ENCODE results near the gene ZWILCH. TPM values are rescaled to one million over a fixed set of nuclear protein-coding genes. Genes with fewer than 3 reads are reported as not detected.

ZWILCH gene
- total RNA-seq, 1 experiment from 2014 or later: 21.6 TPM

DNA sequence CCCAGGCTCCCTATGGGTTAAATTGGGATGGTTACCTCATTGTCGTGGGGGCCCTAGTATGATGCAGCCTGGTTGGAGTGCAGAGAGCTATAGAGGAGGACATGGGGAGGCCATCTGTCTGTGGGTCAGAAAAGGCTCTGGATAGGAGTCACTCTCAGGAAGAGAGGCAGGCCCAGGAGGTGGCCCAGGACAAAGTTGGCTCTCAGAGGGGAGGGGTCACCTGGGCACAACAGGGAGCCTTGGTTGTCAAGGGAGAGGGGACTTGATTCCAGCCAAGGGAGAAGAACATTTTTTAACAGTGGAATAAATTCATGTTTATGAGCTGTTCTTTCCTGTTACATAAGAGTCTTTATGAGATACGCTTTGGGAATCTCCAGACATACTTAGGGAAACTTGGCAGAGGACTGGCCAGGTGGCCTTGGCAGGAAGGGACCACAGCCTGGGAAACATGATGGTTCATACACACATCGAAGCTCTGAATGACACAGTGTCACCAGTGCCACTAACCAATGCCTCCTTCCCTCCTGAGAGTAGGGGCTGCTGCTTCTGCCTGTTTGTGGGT, 88.2 kb downstream of the ZWILCH start:
- no peak for DNase-seq
- POLR2A ChIA-PET: no interaction called here
- Histone ChIP-seq H3K27me3 (replicated peaks; ENCODE audit: control insufficient read depth, insufficient read depth, low read length) (no peaks in the 10 kb centered on the region), H3K4me1 (peaks cover 40% of the 10 kb centered on the region), H3K9me3 (no peaks in the 10 kb centered on the region), H3K4me3 (ENCODE audit: low read depth, low read length) (no peak overlapping the region), H3K36me3 (ENCODE audit: control insufficient read depth, insufficient read depth, low read length) (no peaks in the 10 kb centered on the region)
- H3K4me3 Mint-ChIP-seq (ENCODE audit: unreplicated experiment): no peak overlapping the region
- H3K36me3 Mint-ChIP-seq (ENCODE audit: insufficient read depth, unreplicated experiment): no peaks in the 10 kb centered on the region
- H3K27ac Mint-ChIP-seq (ENCODE audit: unreplicated experiment): peak overlapping the region; percentile 50
- CTCF ChIA-PET: interaction anchor here (0.7 to 0.8 kb wide), 2 partner anchors 96 to 202 kb away, joined by 3 read pairs; partner anchors contain the start of gene SNAPC5
- no peaks in the 10 kb centered on the region for H3K27me3 Mint-ChIP-seq (ENCODE audit: insufficient read depth, unreplicated experiment)
- no peaks in the 10 kb centered on the region for H3K9me3 Mint-ChIP-seq (ENCODE audit: unreplicated experiment)
- peaks cover 20% of the 10 kb centered on the region for H3K4me1 Mint-ChIP-seq (ENCODE audit: low read depth, unreplicated experiment)
- intact Hi-C loops (cut with micrococcal nuclease; ENCODE audit: unreplicated experiment): loop anchor here (5.0 kb wide), 1 partner anchor 96 kb away; the partner anchor contains the start of gene SNAPC5
- TF ChIP-seq, protein P1, sequence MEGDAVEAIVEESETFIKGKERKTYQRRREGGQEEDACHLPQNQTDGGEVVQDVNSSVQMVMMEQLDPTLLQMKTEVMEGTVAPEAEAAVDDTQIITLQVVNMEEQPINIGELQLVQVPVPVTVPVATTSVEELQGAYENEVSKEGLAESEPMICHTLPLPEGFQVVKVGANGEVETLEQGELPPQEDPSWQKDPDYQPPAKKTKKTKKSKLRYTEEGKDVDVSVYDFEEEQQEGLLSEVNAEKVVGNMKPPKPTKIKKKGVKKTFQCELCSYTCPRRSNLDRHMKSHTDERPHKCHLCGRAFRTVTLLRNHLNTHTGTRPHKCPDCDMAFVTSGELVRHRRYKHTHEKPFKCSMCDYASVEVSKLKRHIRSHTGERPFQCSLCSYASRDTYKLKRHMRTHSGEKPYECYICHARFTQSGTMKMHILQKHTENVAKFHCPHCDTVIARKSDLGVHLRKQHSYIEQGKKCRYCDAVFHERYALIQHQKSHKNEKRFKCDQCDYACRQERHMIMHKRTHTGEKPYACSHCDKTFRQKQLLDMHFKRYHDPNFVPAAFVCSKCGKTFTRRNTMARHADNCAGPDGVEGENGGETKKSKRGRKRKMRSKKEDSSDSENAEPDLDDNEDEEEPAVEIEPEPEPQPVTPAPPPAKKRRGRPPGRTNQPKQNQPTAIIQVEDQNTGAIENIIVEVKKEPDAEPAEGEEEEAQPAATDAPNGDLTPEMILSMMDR (IDR thresholded peaks at IDR 0.05; ENCODE audit: insufficient read depth in 1 of 2, low read depth in 1 of 2, low read length in 1 of 2, severe bottlenecking in 1 of 2, unreplicated experiment in 1 of 2): no peak
- BruUV-seq (replicated peaks): no TSS peak

DNA sequence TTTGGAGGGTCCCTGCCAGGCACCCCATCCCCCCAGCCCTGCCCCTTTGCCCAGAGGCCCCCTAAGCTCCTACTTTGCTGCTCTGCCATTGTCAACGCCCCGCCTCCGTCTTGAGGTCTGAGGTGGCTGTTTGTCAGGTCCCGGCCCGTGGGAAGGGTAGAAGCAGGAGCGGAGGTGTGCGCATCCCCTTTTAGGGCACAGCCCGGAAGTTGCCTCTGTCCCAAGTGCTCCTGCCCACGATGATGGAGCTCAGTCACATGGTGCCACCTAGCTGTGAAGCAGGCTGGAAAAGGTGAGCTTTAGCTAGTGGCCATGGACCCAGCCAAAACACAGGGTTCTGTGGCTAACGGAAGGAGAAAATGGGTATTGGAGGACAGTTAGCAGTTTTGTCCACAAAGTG, 89.2 kb downstream of the ZWILCH start:
- Histone ChIP-seq H3K4me3 (ENCODE audit: low read depth, low read length) (no peak overlapping the region), H3K4me1 (peaks cover 40% of the 10 kb centered on the region), H3K9me3 (no peaks in the 10 kb centered on the region), H3K36me3 (ENCODE audit: control insufficient read depth, insufficient read depth, low read length) (no peaks in the 10 kb centered on the region), H3K27me3 (replicated peaks; ENCODE audit: control insufficient read depth, insufficient read depth, low read length) (no peaks in the 10 kb centered on the region)
- TF ChIP-seq, protein P1 (IDR thresholded peaks at IDR 0.05; ENCODE audit: insufficient read depth in 1 of 2, low read depth in 1 of 2, low read length in 1 of 2, severe bottlenecking in 1 of 2, unreplicated experiment in 1 of 2): no peak
- intact Hi-C loops (cut with micrococcal nuclease; ENCODE audit: unreplicated experiment): loop anchor here (5.0 kb wide), 1 partner anchor 97 kb away; the partner anchor contains the start of gene SNAPC5
- ChIA-PET POLR2A (no interaction called here), CTCF (interaction anchor here (0.6 to 0.8 kb wide), 3 partner anchors 95 to 300 kb away, joined by 3 read pairs; no protein-coding TSS in a partner anchor)
- Mint-ChIP-seq H3K36me3 (ENCODE audit: insufficient read depth, unreplicated experiment) (no peaks in the 10 kb centered on the region), H3K27me3 (ENCODE audit: insufficient read depth, unreplicated experiment) (no peaks in the 10 kb centered on the region), H3K4me1 (ENCODE audit: low read depth, unreplicated experiment) (peaks cover 20% of the 10 kb centered on the region), H3K9me3 (ENCODE audit: unreplicated experiment) (no peaks in the 10 kb centered on the region), H3K4me3 (ENCODE audit: unreplicated experiment) (no peak overlapping the region), H3K27ac (ENCODE audit: unreplicated experiment) (no peak overlapping the region)
- peak in 1 of 2 experiments; percentile 21 for DNase-seq
- BruUV-seq (replicated peaks): no TSS peak

DNA sequence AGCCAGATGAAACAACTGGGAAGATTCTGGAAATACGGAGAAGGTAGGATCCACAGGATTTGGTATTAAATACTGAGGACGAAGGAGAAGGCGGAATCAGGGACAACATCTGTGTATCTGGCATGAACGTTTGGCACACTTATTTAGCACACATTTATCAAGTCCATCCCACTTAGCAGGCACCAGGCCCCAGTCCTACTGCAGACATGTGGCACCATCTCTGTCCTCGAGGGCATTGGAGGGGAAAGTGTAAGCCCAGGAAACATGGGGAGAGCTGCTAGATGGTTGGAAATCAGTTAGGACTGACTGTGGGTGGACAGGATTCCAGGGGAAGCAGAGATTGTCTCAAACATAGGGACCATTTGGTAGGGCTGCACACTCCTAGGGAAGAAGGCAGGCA, 89.7 kb downstream of the ZWILCH start:
- TF ChIP-seq, protein P1 (IDR thresholded peaks at IDR 0.05; ENCODE audit: insufficient read depth in 1 of 2, low read depth in 1 of 2, low read length in 1 of 2, severe bottlenecking in 1 of 2, unreplicated experiment in 1 of 2): no peak
- DNase-seq: no peak
- Mint-ChIP-seq H3K4me3 (ENCODE audit: unreplicated experiment) (no peak overlapping the region), H3K4me1 (ENCODE audit: low read depth, unreplicated experiment) (peaks cover 20% of the 10 kb centered on the region), H3K9me3 (ENCODE audit: unreplicated experiment) (no peaks in the 10 kb centered on the region), H3K36me3 (ENCODE audit: insufficient read depth, unreplicated experiment) (no peaks in the 10 kb centered on the region), H3K27me3 (ENCODE audit: insufficient read depth, unreplicated experiment) (no peaks in the 10 kb centered on the region), H3K27ac (ENCODE audit: unreplicated experiment) (no peak overlapping the region)
- Histone ChIP-seq H3K9me3 (no peaks in the 10 kb centered on the region), H3K4me3 (ENCODE audit: low read depth, low read length) (no peak overlapping the region), H3K36me3 (ENCODE audit: control insufficient read depth, insufficient read depth, low read length) (no peaks in the 10 kb centered on the region), H3K4me1 (peaks cover 40% of the 10 kb centered on the region), H3K27me3 (replicated peaks; ENCODE audit: control insufficient read depth, insufficient read depth, low read length) (no peaks in the 10 kb centered on the region)
- intact Hi-C loops (cut with micrococcal nuclease; ENCODE audit: unreplicated experiment): loop anchor here (5.0 kb wide), 1 partner anchor 98 kb away; the partner anchor contains the start of gene SNAPC5
- BruUV-seq (replicated peaks): no TSS peak
- CTCF ChIA-PET: interaction anchor here (0.6 to 0.8 kb wide), 3 partner anchors 96 to 301 kb away, joined by 3 read pairs; no protein-coding TSS in a partner anchor
- POLR2A ChIA-PET: no interaction called here

Measured in Caco-2 (cell line).